Mucosa of descending colon (tissue), 3 donors: ENCODE data around the gene WFIKKN2. TPM values are rescaled to one million over a fixed set of nuclear protein-coding genes. Genes with fewer than 3 reads are reported as not detected.

Source experiments
- ATAC-seq: fragments of 200-7000 bp; cut with Tn5 transposase; one replicate; pipeline ENCODE4 v1.9.1; 2020; ENCODE audit warnings: mild to moderate bottlenecking, moderate library complexity
- DNase-seq, 3 donors: peaks; one replicate each; pipeline ENCODE4 v3.0.0-alpha.2; 2020
- H3K36me3 ChIP-seq: fragments of 200-600 bp; one replicate; pipeline ENCODE4 v1.8.0; 2021; ENCODE audit warnings: low read depth, mild to moderate bottlenecking
- H3K4me1 ChIP-seq: fragments of 200-600 bp; one replicate; pipeline ENCODE4 v1.8.0; 2021; ENCODE audit warnings: low read depth, mild to moderate bottlenecking
- H3K4me3 ChIP-seq: fragments of 200-600 bp; one replicate; pipeline ENCODE4 v1.8.0; 2021; ENCODE audit warnings: mild to moderate bottlenecking
- H3K9me3 ChIP-seq: fragments of 200-600 bp; one replicate; pipeline ENCODE4 v1.8.0; 2021; ENCODE audit warnings: mild to moderate bottlenecking
- CTCF ChIP-seq: fragments of 200-600 bp; IDR thresholded peaks from one replicate; pipeline ENCODE4 v1.8.0; 2022; ENCODE audit warnings: antibody characterized with exemption, mild to moderate bottlenecking
- intact Hi-C, 2 donors: fragments of 100-400 bp; cut with DNase I in 1 of 2; cut with micrococcal nuclease in 1 of 2; formaldehyde crosslinking; loops; one replicate each; pipeline versions ENCODE4 v1.11.0 to v1.11.1; 2022; cut with DNase I, micrococcal nuclease
- total RNA-seq, 3 donors: library from RNA; stranded (reverse); fragmentation: NEBNext Ultra II Directional in 2 of 3; extraction: Animal tissue kit (Norgen Biotek cat#: 25700) in 2 of 3; gene quantifications; one replicate each; pipeline versions ENCODE4 v1.2.1 to v1.2.4, GENCODE V29; 2021 to 2023
- donor health status: DM: no; HTN: no; CAD: no; lungs with moderate emphysema.
- donor health status: DM: no; HTN: no; CAD: no.
- donor health status: DM: no; HTN: yes; CAD: no.

WFIKKN2 gene
- total RNA-seq, 3 donors from 2014 or later: 0.07 to 0.76 (median 0.17) TPM

DNA sequence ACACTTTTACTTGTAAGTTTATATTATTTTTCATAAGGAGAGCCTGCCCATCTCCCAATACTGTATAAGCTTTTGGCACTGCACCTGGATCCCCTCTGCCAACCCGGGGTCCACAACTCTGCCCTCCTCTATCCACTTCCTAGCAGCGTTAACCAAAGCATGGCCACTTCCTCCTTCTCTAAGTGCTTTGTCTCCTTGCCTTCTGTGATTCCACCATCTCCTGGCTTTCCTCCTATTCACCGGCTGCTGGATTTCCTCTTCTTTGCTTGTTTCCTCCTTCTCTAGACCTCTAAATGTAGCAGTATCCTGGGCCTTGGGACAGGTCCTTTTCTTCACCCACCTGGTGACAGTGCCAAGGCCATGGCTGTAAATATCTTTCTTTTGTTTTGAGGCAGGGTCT is 20.0 kb upstream of the WFIKKN2 start:
- Histone ChIP-seq H3K4me3 (no peak overlapping the region), H3K4me1 (no peaks in the 10 kb centered on the region), H3K36me3 (no peaks in the 10 kb centered on the region), H3K9me3 (no peaks in the 10 kb centered on the region)
- DNase-seq (no peak), ATAC-seq (no peak)
- intact Hi-C loops: no loop called here
- TF ChIP-seq CTCF: no peak

DNA sequence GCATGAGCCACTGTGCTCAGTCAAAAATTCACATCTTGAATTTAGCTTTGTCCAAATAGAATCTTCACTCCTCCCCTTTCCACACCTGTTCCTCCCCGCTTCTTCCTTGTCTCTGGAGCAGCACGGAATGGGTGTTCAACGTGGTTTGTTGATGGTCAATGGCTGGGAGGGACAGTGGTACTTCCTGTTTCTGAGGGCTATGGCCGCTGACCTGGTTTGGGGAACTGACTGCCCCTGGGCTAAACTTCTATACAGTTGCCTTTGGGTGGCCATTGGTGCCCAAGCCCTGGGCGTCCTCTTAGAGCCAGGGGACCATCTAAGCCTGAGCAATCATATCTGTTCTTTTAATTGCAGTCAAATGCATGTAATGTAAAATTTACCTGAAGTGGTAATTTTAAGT is 19.1 kb upstream of the WFIKKN2 start:
- ATAC-seq: no peak
- intact Hi-C loops: no loop called here

GRCh38 chr17:50816771-50817751 is 18.3 kb upstream of the WFIKKN2 start:
- H3K4me1 ChIP-seq: no peaks in the 10 kb centered on the region
- no peaks in the 10 kb centered on the region for H3K9me3 ChIP-seq
- ATAC-seq (peak; percentile 77), DNase-seq (peak in 2 of 3 donors; percentile 71 to 72)
- H3K36me3 ChIP-seq: no peaks in the 10 kb centered on the region
- peak; percentile 74 for TF ChIP-seq CTCF
- intact Hi-C loops: no loop called here
- H3K4me3 ChIP-seq: no peak overlapping the region

More for the DNA sequence above, 19.1 kb upstream of the WFIKKN2 start:
- Histone ChIP-seq H3K4me1 (no peaks in the 10 kb centered on the region), H3K9me3 (no peaks in the 10 kb centered on the region), H3K4me3 (no peak overlapping the region), H3K36me3 (no peaks in the 10 kb centered on the region)
- DNase-seq: no peak
- no peak for TF ChIP-seq CTCF

DNA sequence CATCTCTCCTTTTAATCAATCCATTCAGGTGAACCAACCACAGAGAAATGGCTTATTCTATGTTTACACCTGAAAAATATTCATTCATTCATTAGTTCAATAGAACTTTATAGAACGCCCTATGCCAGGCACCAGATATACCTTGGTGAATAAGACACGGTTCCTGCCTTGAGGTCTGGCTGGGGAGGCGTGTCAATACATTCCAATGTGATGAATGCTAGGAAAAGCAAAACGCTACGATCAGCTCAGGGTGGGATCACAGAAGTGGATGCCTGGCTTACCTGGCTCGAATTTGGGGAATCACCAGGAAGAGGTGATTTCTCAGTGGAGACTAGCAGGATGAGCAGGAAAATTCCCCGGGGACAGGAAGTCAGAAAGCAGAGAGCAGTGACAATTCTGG is 17.5 kb upstream of the WFIKKN2 start:
- H3K9me3 ChIP-seq: no peaks in the 10 kb centered on the region

DNA sequence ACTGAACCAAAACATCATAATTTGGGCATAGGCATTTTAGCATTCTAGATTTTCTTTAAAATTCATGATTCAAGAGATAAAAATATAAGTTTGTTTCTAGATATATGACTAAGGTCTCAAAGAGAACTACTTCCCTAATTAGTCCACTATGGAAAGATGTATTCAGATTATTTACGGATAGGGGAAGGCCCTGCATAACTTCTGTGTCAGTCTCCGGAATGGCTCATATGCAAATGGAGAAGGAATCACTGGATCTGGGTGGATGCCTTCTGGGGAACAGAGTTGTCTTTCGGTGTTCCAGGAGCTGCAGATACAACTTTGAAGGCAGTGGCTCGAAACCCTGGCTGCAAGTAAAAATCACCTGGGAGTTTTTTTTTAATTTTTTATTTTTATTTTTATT is 17.1 kb upstream of the WFIKKN2 start:
- no peaks in the 10 kb centered on the region for H3K4me1 ChIP-seq
- TF ChIP-seq CTCF: no peak
- no peak overlapping the region for H3K4me3 ChIP-seq
- DNase-seq (no peak), ATAC-seq (no peak)
- no peaks in the 10 kb centered on the region for H3K9me3 ChIP-seq
- intact Hi-C loops: no loop called here
- no peaks in the 10 kb centered on the region for H3K36me3 ChIP-seq

More for the DNA sequence above, 17.5 kb upstream of the WFIKKN2 start:
- intact Hi-C loops: no loop called here
- ATAC-seq (no peak), DNase-seq (no peak)
- Histone ChIP-seq H3K36me3 (no peaks in the 10 kb centered on the region), H3K4me1 (no peaks in the 10 kb centered on the region), H3K4me3 (no peak overlapping the region)
- no peak for TF ChIP-seq CTCF
